Fibroblast of skin of right quadriceps (primary cell): ENCODE measurements around the gene EXT2.

Source experiments
- DNase-seq: peaks from one replicate; pipeline ENCODE4 v3.0.0-alpha.2; 2013

EXT2 gene

DNA sequence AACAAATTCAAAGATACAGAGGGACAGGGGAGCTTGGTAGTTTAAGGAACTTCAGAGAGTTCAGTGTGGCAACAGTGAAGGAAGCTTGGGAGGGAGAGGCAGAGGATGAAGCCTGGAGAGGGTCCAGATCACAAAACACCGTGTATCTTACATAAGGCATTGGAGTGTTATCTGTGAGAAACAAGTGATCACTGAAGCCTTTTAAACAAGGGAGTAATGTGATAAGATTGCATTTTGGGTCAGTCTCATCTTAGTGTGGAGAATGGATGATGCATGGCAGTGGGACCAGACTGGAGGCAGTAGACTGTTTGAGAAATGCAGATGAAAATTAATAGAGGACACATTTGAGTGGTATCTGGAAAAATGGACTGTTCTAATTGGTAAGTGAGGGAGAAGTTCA is 79.4 kb downstream of the EXT2 start:
- DNase-seq: no peak

DNA sequence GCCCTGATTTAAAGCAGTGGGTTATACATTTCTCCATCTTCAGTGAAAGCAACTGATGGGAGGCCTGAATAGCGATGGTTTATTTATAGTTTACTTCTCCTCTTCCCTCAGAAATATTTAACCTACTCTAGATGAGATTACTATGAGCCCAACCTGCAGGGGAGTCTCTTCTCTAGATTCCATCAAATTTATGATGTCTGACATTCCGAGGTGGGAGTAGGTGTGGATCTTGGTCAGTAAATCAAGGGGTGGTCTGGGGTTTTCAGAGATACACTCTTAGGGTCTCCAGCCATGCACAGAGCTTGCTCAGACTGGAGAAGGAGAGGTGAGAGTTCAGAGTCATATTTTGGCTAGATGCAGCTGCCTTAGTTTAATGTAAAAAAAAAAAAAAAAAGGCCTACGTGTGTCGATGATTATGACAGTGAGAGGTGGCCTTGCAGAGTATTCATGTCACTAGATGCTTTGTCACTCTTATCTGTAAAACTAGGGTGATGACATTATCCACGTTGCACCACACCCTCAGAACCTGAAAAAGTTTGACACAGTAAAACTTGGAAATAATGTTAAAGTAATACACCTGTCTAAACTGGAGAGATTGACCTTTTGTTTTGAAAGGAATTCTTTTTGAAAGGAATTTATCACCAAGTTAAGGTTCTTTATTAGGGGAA is 81.2 kb downstream of the EXT2 start:
- DNase-seq: no peak

DNA sequence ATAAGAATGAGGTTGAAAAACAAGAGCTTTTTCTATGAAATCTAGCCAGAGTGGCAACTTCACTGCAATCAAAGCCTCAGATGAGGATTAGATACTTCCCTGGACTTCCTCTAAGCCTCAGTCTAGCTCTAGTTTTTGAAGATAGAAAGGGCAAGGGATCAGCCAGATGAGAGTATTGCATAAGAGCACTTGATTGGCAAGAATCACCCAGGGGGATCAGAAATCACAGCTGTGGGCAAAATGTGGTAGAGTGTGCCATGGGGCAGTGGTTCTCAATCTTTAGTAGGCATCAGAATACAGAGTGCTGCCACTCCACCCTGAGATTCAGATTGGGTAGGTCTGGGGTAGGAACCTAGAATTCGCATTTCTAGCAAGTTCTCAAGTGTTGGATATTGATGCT is 82.4 kb downstream of the EXT2 start:
- DNase-seq: no peak

DNA sequence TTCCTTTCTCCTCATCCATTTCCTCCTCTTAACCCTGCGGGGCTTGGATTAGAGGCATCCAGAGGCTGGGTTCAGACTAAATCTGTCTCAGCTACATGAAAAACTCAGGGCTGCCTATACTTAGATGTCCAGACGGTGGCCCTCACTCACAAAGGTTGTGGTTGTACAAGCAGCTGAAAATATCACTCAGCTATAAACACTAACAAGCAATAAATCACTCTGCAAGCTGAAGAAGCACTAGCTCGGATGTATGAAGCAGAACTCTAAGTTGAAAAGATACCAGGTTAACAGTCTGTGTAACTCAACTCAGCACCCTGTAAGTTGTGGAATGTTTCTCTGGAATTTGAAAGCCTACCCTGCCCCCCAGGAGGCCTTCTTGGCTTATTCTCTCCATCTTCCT is 82.9 kb downstream of the EXT2 start:
- peak; percentile 89 for DNase-seq

DNA sequence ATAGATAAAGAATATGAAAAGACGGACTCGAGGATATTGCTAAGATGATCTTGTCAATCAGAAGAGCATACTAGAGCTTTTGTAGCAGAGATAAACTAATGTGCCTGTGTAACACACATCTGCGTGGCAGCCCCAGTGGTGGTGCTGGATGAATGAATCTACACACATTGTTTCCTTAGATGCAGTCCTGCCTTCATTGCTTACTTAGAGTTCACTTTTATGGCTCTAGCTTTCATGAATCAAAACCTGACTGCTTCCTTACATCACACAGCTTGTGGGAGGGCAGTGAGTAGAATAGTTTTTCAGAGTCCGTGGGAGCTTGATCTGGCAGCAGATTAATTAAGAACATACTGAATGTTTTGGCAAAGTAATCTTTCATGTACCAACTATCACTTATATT is 83.7 kb downstream of the EXT2 start:
- peak; percentile 72 for DNase-seq

DNA sequence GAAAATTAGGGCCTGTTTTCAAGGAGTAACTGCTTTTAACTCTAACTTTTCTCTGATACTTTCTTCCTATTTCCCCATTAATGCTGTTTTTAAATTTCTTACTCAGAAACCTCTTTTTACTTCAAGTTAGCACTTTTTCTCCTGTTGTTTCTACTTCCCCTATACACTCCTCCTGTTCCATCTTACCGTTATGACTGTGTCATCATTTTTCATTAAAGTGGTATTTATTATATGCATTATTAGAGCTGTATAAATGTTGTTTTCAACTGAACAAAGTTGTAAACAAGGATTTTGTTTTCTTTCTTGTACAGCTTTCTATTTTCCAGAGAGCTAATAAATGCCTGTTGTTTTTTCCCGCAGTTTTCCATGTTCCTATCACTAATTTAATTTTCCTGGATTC is 84.6 kb downstream of the EXT2 start:
- no peak for DNase-seq

DNA sequence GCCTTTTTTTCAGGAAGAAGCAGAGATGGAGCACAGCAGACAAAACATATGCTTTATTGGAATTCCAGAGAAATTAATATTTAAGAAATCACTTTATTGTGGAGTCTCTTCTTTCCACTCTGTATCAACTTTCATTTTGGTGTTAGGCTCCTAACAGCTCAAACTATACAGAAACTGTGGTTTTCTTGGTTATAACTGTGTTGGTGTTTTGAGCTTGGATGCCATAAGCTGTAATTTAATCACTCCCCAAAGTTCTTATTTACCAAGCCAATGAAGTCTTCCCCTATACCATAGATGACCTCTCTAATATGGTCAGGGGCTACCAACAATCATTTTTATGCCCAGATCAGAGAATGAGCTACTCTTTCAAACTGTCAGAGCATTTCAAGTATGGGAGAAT is 90.0 kb downstream of the EXT2 start:
- no peak for DNase-seq

DNA sequence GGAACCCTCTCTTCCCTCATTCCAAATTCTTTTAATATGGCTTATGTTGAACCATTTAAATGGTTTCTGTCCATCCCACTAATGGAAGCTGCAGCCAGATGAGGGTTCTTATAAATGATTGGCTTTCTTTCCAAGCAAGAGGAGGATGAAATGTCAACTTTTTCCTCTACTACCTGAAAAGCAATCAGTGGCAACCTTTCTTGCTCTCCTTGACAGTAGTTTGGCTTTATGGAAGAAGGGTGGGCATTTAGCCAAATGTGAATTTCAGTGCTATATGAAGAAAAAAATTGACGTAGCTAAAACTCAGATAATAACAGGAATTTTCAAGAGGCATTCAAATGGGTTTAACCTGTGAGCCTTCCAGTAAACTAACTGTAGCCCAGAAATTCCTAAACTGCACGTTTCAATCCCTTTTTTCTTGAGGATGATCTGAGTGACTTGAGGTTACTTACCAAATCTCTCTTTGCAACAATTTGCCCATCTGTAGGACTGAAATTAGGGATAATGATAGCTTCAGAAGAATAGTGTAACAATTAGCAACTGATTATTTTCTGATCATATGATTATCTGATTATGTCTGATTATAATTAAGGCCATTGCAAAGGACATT is 90.9 kb downstream of the EXT2 start:
- DNase-seq: no peak

DNA sequence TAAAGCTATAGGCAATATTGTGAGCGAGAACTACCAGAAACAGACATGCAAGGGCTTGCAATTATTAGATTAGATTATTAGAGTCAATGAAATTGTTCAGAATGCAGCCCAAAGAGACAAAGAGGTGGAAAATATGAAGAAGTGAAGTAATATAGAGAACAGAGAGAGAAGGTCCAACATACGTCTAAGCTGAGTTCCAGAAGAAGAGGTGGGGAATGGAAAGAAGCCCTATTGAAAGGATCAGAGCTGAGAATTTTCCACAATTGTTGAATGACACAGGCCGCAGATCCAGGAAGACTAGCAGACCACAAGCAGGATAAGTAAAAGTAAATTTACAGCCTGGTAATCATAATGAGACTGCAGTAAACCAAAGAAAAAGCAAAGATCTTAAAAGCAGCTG is 93.2 kb downstream of the EXT2 start:
- no peak for DNase-seq

DNA sequence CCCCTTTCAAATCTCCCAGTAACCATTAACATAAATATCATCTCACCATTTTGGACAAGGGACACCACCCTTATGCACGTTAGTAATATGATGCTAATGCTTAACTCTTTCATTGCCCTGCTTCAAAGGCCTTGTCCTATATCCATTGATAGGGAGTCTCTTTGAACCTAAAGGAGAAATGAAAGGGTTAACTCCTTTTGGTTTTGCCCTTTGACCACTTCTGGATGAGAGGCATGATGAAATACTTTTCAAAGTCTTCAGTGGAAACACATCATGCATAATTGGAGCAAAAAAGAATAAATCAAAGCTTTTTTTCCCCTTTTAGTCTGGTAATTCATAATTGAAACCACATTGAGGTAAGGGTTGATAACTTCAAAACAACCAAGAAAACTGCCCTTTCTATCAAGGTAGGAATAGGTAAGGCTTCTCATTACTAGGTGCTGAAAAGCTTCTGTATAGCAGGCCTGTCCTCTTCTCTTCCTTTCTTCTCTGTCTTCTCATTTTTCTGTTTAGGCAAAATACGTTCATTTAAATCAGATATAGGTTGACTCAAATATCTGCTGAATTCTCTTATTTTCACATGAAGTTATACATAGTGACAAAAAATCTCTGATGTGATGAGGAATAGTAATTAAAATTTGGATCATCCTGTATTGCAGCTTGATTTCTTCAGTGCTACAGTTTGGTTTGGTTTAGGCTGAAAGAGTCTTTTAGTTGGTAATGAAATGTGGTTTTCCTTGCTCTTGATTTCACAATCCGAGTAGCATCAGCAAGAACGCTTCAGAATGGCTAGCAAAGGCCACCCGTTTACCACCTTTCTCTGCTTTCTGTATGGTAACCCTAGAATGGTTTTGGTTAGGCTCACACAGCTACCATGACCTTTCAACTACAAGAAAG is 94.8 kb downstream of the EXT2 start:
- no peak for DNase-seq

DNA sequence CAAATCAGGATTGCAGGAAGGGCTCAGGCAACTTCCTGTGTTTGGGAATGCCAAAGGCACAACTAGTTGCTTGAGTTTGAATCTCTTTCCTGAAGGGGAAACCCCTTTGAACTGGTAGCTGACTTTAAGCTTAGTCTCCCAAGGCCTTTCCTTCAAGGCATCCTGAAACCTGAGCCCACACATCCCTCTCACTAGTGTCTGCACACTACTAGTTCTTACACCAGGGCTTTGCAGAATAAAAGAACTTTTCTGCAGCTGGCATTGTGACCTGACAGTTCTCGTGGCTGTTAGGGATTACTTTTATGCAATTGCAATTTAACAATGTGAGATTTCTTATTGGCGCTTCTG is 95.4 kb downstream of the EXT2 start:
- DNase-seq: no peak

DNA sequence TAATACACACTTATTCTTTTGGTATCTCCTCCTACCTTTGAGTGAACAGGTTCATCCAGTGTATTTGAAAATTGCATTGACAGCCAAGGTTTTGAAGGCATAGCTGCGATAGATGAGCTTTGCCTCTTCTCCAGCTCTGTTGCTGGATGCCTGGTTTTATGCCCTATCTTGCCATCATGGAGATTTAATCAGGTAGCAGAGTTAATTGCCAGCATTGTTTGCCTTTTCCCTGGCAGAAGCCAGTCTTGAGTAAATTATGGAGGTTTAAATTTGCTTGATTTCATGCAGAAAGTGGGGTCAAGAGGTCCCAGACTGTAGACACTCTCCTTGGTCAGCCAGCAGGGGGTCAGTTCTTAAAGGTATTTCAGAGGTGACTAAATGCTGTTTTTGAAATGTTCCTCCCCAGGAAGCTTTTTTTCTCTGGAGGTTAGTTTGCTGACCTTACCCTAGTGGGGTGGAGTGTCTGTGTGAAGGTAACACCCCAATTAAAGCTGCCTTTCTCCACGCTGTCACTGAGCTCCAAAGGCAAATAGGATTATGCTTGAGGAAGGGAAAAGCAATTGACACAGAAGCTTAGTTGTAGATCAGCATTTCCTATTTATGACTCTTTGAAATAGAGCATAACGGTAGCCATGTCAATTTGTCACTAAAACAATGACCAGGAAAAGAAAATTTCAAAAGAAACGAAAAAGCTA is 96.0 kb downstream of the EXT2 start:
- no peak for DNase-seq

DNA sequence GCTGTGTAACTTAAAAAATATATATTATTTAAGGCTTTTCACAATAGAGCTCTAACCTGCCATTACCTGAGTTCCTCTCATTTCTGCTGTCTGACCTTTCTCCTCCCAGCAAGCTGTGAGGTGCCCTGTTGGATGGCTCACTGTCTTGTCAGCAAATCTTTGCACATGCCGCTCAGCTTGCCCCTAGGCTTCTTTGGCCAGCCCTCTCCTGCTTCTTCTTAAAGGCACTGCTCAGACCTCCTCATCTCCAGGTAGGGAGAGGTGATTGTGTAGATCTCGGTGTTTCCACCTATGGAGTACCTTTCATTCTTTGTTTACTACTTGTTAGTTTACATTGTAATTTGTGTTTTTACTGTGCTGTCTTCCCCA is 96.5 kb downstream of the EXT2 start:
- no peak for DNase-seq

DNA sequence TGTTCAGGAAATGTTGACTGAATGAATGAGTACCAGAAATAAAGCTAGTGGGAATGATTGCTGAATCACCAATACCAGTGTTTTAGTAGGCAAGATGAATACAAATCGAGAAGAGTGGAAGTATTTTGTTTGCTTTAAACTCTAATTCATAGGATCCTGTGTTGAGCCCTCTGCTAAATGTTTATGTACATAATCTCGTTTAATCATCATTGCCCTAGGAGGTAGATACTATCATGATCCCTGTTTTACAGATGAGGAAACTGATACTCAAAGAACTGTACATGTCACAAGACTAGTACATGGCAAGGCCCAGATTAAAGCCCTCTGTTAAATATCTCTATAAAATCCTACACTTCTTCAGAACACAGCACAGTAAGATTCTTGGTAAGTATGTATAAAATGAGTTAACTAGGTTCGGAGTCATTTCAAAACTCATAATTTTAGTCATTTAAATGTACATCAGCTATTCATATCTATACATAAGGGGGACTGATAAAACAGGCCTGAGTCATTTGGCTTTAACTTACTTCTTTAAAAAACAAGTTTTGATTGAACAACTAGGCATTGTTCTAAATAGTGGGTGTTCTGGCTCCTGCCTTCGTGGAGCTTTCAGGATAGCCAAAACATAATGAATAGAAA is 97.1 kb downstream of the EXT2 start:
- no peak for DNase-seq

DNA sequence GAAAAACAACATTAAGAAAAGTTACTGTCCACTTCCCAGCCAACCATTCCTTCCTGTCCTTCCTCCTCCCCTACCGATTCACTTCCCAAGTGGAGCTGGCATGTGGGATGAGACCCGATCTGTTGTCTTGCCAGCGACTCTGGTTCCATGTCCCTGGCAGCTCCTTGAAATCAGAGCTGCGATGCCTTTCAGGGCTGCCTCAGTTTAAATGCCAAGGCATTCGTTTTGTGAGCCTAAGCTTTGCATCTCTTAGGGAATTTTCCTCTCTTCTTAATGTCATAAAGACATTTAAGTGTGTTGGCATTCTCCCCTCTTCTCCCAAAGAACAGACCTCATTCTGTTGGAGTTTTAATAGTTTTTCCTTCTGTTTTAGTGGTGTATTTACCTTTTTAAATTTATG is 98.4 kb downstream of the EXT2 start:
- DNase-seq: no peak

DNA sequence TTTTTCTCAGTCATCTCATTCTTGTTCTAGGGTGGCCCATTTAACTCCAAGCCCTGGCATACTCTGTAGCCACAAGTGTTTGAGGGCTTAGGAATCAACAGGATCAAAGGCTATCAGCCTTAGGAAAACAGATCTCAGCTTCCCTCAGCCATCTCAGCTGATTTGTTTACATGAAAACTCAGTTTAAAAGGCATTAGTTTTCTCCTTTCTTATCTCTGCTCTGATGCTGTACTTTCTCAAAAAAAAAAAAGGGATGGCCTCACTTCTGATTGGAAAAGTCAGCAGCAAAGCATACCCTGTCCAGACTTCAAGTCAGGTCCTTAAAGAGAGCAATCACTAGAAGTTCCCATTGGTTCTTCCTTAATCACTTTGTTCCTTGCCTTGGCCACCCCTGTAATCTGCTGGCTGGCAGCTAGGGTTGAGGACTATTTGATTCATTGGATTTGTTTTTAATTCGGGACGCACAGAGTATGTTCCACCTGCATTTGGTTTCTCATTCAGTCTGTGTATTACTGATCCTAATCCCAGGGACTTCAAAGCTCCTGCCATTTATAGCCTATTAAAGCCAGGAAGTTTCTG is 102.8 kb downstream of the EXT2 start:
- no peak for DNase-seq

DNA sequence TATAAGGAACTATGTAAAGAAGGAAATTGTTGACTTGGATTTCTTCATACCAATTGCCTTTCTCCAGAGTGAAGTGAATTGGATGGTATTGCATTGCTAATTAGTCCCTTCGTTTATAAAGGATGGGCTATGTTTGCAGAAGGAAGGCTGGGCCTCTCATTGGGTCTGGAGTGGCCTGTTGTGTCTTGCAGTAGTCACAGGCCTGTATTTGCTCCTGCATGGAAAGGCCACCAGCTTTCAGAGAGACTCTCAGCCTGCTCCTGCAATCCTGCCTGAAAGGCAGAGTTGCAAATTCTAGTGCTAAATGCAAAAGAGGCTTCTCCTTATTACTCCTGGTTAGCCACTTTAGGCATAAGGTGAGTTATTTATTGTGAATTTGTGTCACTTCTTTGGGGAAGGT is 103.8 kb downstream of the EXT2 start:
- no peak for DNase-seq

DNA sequence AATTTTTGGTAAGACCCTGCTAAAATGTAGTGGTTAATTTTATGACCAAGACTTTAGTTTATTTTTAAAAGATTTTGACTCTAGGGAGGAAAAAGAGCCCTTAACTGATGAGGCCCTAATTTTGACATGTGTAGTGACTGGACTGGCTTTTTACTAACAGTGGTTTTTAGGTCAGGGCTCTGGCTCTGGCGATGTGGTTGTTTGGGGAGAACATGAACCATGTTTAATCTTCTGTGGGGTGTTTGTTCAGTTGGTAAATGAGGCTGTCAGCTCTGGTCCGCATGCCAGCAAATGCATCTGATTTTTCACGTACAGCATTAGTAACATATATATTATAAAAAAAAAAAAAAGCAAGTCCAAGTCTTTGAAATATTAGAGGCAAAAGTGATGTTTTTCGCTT is 104.3 kb downstream of the EXT2 start:
- no peak for DNase-seq

DNA sequence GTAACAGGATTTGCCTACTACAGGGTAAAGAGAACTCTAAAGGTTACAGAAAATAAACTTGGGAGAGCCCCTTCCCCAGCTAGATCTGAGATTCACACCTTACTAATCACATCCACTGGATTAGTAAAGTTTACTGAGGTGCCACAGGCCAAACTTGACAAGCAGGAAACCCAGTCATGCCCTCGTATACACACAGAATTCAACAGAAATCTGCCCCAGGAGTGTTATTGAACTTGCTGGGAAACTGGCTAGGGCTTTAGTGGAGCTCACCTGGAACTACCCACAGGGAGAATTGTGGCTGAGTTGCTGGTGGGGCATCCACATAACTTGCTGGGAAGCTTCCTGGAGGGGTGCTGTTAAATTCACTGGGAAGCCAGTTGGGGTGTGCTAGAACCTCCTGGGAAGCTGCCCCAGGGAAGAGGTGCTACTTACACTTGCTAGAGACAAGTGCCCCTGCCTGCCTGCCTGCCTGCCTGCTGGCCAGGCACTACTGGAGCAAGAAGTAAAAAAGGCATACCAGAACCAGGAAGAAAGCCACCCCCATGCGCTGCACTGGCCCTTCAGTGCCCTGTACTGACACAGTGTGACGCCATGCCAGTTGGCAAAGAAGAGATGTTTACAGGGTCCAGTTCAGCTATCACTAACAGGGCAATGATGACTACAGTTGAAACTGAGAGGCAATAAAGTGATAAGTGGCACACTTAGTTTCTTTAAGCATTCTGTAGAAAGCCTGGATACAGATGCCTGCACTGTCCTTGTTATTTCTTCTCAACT is 108.0 kb downstream of the EXT2 start:
- no peak for DNase-seq

DNA sequence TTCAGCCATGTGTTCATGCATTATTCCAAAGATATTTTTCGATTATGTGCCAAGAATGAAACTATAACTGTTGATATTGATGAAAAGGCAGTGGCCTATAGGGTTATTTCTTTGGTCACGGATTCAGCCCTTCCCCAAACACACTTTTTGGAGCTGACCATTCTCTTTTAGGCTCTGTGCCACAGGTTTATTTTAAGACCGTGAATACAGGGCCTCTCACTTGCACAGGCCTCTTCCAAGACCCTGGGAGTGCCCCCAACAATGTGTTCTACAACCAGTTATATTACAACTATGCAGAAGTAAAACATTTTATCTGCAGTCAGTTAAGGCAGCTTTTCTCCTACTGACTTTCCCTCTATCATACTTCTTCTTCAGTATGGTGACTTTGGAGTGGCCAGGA is 109.9 kb downstream of the EXT2 start:
- no peak for DNase-seq

DNA sequence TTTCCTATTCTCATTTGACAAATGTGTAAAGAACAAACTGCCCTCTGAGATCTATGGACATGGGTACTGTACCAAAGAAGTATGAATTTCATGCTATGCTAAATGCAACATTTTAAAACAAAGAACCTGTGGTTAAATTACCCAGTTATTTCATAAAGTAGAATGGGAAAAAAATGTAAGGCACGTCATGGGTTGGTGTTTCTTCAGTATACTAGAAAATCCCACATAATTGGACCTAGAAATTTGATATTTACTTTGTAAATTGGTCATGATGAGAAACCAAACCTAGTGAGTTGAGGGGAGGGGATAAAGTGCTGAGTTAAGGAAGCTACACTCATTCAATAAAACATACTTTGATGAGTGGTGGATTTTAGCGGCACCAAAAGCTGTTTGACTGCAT is 110.4 kb downstream of the EXT2 start:
- no peak for DNase-seq

DNA sequence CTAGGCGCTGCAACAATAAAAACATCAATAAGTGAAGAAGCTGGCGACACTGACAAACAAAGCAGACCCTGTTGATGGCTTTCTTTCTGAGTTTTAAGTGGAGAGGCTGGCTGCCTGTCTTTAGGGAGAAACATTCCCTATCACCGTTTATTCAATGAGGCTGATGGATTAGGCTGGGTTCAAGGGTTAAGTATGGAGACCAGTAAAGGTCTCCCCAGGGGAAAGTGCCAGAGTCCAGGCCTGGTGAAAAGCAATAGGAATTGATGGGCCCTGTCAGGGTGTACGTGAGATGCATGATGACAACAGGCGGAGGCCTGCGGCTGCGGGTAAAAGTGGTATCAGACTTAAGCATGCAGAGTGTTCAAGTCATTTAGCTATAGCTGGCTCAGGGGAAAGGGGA is 111.8 kb downstream of the EXT2 start:
- DNase-seq: no peak
